ENCODE results near the gene DNAJB1. TPM values are rescaled to one million over a fixed set of nuclear protein-coding genes. Genes with fewer than 3 reads are reported as not detected.

DNAJB1 gene
- total and polyA plus RNA-seq, 2 of the 13 experiments (the other 11 are each of a cell fraction or from before 2014, with no cell fraction given) = 87.5 to 97.3 TPM

DNA sequence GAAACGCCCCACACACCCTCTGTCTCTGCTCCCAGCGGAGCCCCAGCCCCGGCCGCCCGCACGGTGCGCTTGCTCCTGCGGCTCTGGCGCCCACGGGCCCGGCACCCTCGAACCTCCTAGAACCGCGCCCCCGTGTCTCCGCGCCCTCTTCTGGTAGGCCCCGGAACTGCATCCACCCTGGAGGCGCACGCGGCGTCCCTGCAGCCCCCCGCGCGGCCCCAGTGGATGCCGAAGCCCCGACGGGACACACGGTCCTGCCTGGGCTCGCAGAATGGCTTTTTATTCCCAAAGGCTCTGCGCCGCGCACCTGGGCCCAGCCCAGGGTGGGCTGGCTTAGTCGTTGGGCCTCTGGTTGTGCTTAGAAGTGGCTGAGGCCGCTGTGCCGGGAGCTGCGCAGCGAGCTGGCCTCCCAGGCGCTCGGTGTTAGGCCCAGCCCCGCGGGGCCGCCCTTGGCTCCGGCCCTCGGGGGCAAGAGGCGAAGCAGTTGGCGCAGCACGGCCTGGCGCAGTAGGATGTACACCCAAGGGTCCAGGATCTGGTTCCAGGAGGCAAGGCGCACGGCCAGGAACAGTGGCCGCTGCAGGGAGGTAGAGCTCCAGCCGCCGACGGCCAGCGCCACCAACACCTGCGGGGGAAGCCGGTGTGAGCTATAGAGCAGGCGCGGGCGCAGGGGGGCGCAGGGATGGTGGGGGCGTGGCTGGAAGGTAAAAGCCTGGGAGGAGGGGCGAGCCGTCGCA lies 45.8 kb downstream of the DNAJB1 start (continued):
- TF ChIP-seq ZNF614 (CRISPR knock-in tag; IDR thresholded peaks at IDR 0.05; ENCODE audit: borderline replicate concordance) (peak; percentile 40; the same call in 1 of the 2 replicates), ZBTB21 (CRISPR knock-in tag; IDR thresholded peaks at IDR 0.05) (no peak), ZFP91 (CRISPR knock-in tag; IDR thresholded peaks at IDR 0.05; ENCODE audit: borderline replicate concordance) (peak; percentile 55; the same call in 1 of the 2 replicates), SP140L (CRISPR knock-in tag; IDR thresholded peaks at IDR 0.05; ENCODE audit: borderline replicate concordance) (no peak), KLF6 (CRISPR knock-in tag; IDR thresholded peaks at IDR 0.05) (0 out of 2 replicates have a peak, but pooled peaks have one; percentile 47), SALL2 (CRISPR knock-in tag; IDR thresholded peaks at IDR 0.05) (0 out of 2 replicates have a peak, but pooled peaks have one; percentile 10), ZNF674 (CRISPR knock-in tag; IDR thresholded peaks at IDR 0.05; ENCODE audit: low read depth) (no peak), YY1 (IDR thresholded peaks at IDR 0.05; ENCODE audit: insufficient read depth, insufficient replicate concordance, low read depth, low read length) (peak; percentile 27), STAG1 (CRISPR knock-in tag; IDR thresholded peaks at IDR 0.05) (peak; percentile 59), SP4 (CRISPR knock-in tag; IDR thresholded peaks at IDR 0.05) (peak; percentile 45; the same call in 1 of the 2 replicates), ZNF782 (CRISPR knock-in tag; IDR thresholded peaks at IDR 0.05; ENCODE audit: borderline replicate concordance) (0 out of 2 replicates have a peak, but pooled peaks have one; percentile 44), ELF1 (CRISPR knock-in tag; IDR thresholded peaks at IDR 0.05) (peak; percentile 30; the same call in 1 of the 2 replicates), ZGPAT (CRISPR knock-in tag; IDR thresholded peaks at IDR 0.05) (peak; percentile 48; the same call in 1 of the 2 replicates)
- TF ChIP-seq, protein P1, sequence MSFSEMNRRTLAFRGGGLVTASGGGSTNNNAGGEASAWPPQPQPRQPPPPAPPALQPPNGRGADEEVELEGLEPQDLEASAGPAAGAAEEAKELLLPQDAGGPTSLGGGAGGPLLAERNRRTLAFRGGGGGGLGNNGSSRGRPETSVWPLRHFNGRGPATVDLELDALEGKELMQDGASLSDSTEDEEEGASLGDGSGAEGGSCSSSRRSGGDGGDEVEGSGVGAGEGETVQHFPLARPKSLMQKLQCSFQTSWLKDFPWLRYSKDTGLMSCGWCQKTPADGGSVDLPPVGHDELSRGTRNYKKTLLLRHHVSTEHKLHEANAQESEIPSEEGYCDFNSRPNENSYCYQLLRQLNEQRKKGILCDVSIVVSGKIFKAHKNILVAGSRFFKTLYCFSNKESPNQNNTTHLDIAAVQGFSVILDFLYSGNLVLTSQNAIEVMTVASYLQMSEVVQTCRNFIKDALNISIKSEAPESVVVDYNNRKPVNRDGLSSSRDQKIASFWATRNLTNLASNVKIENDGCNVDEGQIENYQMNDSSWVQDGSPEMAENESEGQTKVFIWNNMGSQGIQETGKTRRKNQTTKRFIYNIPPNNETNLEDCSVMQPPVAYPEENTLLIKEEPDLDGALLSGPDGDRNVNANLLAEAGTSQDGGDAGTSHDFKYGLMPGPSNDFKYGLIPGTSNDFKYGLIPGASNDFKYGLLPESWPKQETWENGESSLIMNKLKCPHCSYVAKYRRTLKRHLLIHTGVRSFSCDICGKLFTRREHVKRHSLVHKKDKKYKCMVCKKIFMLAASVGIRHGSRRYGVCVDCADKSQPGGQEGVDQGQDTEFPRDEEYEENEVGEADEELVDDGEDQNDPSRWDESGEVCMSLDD (CRISPR knock-in tag; IDR thresholded peaks at IDR 0.05; ENCODE audit: borderline replicate concordance) = peak; percentile 55; the same call in 1 of the 2 replicates
- TF ChIP-seq, protein P2, sequence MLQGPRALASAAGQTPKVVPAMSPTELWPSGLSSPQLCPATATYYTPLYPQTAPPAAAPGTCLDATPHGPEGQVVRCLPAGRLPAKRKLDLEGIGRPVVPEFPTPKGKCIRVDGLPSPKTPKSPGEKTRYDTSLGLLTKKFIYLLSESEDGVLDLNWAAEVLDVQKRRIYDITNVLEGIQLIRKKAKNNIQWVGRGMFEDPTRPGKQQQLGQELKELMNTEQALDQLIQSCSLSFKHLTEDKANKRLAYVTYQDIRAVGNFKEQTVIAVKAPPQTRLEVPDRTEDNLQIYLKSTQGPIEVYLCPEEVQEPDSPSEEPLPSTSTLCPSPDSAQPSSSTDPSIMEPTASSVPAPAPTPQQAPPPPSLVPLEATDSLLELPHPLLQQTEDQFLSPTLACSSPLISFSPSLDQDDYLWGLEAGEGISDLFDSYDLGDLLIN (CRISPR knock-in tag; IDR thresholded peaks at IDR 0.05; ENCODE audit: borderline replicate concordance) = 0 out of 2 replicates have a peak, but pooled peaks have one; percentile 34
